GM23338 (cell line): Measurements from ENCODE around the gene GLP1R. TPM values are rescaled to one million over a fixed set of nuclear protein-coding genes. Genes with fewer than 3 reads are reported as not detected.

Experiments
- ATAC-seq: fragments of 200-7000 bp; cut with Tn5 transposase; 3 replicates; pipeline ENCODE4 v1.9.1; 2020
- DNase-seq: peaks from one replicate; pipeline ENCODE4 v3.0.0-alpha.2; 2015; ENCODE audit warnings: low spot score
- H2AFZ ChIP-seq: fragments of 200-600 bp; sonication (generic); 2 replicates; pipeline ENCODE4 v1.8.0; 2016; ENCODE audit warnings: antibody characterized with exemption, mild to moderate bottlenecking, moderate library complexity
- H3F3A ChIP-seq: fragments of 200-600 bp; sonication (generic); replicated peaks from 2 replicates; pipeline ENCODE4 v1.8.0; 2017; ENCODE audit warnings: antibody characterized with exemption, mixed run types, low read depth
- H3K27ac ChIP-seq: fragments of 200-600 bp; sonication (generic); 2 replicates; pipeline ENCODE4 v1.6.1; 2016; ENCODE audit warnings: low read depth
- H3K27me3 ChIP-seq: fragments of 200-600 bp; sonication (generic); 2 replicates; pipeline ENCODE4 v1.8.0; 2016; ENCODE audit warnings: mild to moderate bottlenecking, mixed run types, moderate library complexity; ENCODE audit not compliant: insufficient read depth
- H3K36me3 ChIP-seq: fragments of 200-600 bp; sonication (generic); 2 replicates; pipeline ENCODE4 v1.8.0; 2016; ENCODE audit warnings: mild to moderate bottlenecking; ENCODE audit not compliant: insufficient read depth
- H3K4me1 ChIP-seq: fragments of 200-600 bp; sonication (generic); 2 replicates; pipeline ENCODE4 v1.8.0; 2016; ENCODE audit warnings: mild to moderate bottlenecking, moderate library complexity; ENCODE audit not compliant: insufficient read depth
- H3K4me2 ChIP-seq: fragments of 200-600 bp; sonication (generic); 2 replicates; pipeline ENCODE4 v1.7.1; 2017; ENCODE audit warnings: mixed run types
- H3K4me3 ChIP-seq: fragments of 200-600 bp; sonication (generic); 2 replicates; pipeline ENCODE4 v1.6.1; 2016; ENCODE audit warnings: mixed run types
- H3K79me2 ChIP-seq: fragments of 200-600 bp; sonication (generic); replicated peaks from 2 replicates; pipeline ENCODE4 v1.8.0; 2017; ENCODE audit warnings: mild to moderate bottlenecking; ENCODE audit not compliant: insufficient read depth
- H3K9me2 ChIP-seq: fragments of 200-600 bp; sonication (generic); 2 replicates; pipeline ENCODE4 v1.8.0; 2017; ENCODE audit not compliant: insufficient read depth
- H4K20me1 ChIP-seq: fragments of 200-600 bp; sonication (generic); replicated peaks from 2 replicates; pipeline ENCODE4 v1.8.0; 2017; ENCODE audit warnings: mild to moderate bottlenecking; ENCODE audit not compliant: insufficient read depth
- H3K27ac Mint-ChIP-seq: 2 replicates; pipeline ENCODE4 v1.8.0; 2020; ENCODE audit warnings: inconsistent platforms, mild to moderate bottlenecking, moderate library complexity, mixed read lengths
- H3K27me3 Mint-ChIP-seq: 3 replicates; pipeline ENCODE4 v1.8.0; 2022; ENCODE audit warnings: low read depth, mild to moderate bottlenecking, moderate library complexity, mixed read lengths, inconsistent platforms; ENCODE audit not compliant: insufficient read depth, poor library complexity
- H3K36me3 Mint-ChIP-seq: 3 replicates; pipeline ENCODE4 v1.8.0; 2021; ENCODE audit warnings: low read depth, mild to moderate bottlenecking, inconsistent platforms, moderate library complexity, mixed read lengths
- H3K4me1 Mint-ChIP-seq: 3 replicates; pipeline ENCODE4 v1.8.0; 2020; ENCODE audit warnings: mild to moderate bottlenecking, inconsistent platforms, mixed read lengths
- H3K4me3 Mint-ChIP-seq: 3 replicates; pipeline ENCODE4 v1.8.0; 2021; ENCODE audit warnings: moderate library complexity, mild to moderate bottlenecking, inconsistent platforms, mixed read lengths
- H3K9me3 Mint-ChIP-seq: 3 replicates; pipeline ENCODE4 v1.8.0; 2020; ENCODE audit warnings: moderate library complexity, mild to moderate bottlenecking, inconsistent platforms, mixed read lengths
- CREB1 ChIP-seq: fragments of 250-450 bp; sonication (Bioruptor Pico); IDR thresholded peaks from 2 replicates; pipeline ENCODE4 v1.5.0; 2020; ENCODE audit warnings: low read depth, mild to moderate bottlenecking, moderate library complexity
- CTCF ChIP-seq, 2 experiments: fragments of 200-600 bp in 1 of 2; sonication (generic) in 1 of 2; conservative IDR thresholded peaks; 2 replicates each; pipeline versions ENCODE4 v1.5.1 to v1.6.1; 2016 to 2017; ENCODE audit warnings: antibody characterized with exemption in 2 of 2, low read depth in 2 of 2, mild to moderate bottlenecking in 2 of 2, moderate library complexity in 1 of 2
- EZH2 ChIP-seq: fragments of 200-600 bp; sonication (generic); IDR thresholded peaks from one replicate; pipeline ENCODE4 v1.8.0; 2017; ENCODE audit warnings: antibody characterized with exemption, mild to moderate bottlenecking, low read depth; ENCODE audit not compliant: unreplicated experiment
- EZH2phosphoT487 ChIP-seq: fragments of 200-600 bp; sonication (generic); IDR thresholded peaks from one replicate; pipeline ENCODE4 v1.8.1; 2018; ENCODE audit warnings: antibody characterized with exemption; ENCODE audit not compliant: unreplicated experiment
- JUNB ChIP-seq: IDR thresholded peaks from one replicate; pipeline ENCODE4 v1.6.1; 2016; ENCODE audit warnings: antibody characterized with exemption; ENCODE audit not compliant: unreplicated experiment
- POLR2AphosphoS5 ChIP-seq: IDR thresholded peaks from 2 replicates; pipeline ENCODE4 v1.6.1; 2016; ENCODE audit warnings: antibody characterized with exemption, low read depth
- STAT1 ChIP-seq: IDR thresholded peaks from one replicate; pipeline ENCODE4 v1.6.1; 2016; ENCODE audit warnings: antibody characterized with exemption; ENCODE audit not compliant: unreplicated experiment
- polyA plus RNA-seq: library from polyadenylated mRNA; unstranded; fragments of >200 nt; fragmentation: Nextera tagmentation; extraction: Ambion mirVana; gene quantifications from 2 replicates; pipeline ENCODE4 v1.2.1, GENCODE V29; 2016
- total RNA-seq: library from RNA; depleted of rRNA; stranded (reverse); fragments of >200 nt; shearing (Covaris generic); gene quantifications from 2 replicates; pipeline ENCODE4 v1.2.3, GENCODE V29; 2014
- TF ChIP-seq, protein P1 (sequence below): IDR thresholded peaks from one replicate; pipeline ENCODE4 v1.6.1; 2018; ENCODE audit warnings: antibody characterized with exemption; ENCODE audit not compliant: unreplicated experiment
- TF ChIP-seq, protein P2 (sequence below): fragments of 250-450 bp; sonication (Bioruptor Pico); IDR thresholded peaks from 2 replicates; pipeline ENCODE4 v1.5.0; 2020; ENCODE audit warnings: mild to moderate bottlenecking, moderate library complexity

Gene GLP1R
- total and polyA plus RNA-seq, 2 experiments from 2014 or later = 0.42 to 3.7 TPM

DNA sequence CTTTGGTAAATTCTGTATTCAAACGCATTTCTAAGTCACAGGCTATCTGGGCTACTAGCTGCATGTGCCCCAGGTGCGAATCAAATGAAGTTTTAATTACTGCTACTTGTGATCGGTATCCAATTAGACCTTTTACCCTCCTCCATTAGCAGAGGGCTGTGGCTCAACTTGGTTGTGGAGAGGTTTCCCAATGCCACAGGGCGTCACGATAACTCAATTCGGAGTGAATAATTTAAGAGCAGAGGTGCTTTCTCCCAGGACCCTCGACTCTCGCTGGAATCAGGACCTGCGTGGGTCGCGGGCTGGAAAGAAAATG is 65.8 kb downstream of the GLP1R start (continued):
- TF ChIP-seq, protein P1, sequence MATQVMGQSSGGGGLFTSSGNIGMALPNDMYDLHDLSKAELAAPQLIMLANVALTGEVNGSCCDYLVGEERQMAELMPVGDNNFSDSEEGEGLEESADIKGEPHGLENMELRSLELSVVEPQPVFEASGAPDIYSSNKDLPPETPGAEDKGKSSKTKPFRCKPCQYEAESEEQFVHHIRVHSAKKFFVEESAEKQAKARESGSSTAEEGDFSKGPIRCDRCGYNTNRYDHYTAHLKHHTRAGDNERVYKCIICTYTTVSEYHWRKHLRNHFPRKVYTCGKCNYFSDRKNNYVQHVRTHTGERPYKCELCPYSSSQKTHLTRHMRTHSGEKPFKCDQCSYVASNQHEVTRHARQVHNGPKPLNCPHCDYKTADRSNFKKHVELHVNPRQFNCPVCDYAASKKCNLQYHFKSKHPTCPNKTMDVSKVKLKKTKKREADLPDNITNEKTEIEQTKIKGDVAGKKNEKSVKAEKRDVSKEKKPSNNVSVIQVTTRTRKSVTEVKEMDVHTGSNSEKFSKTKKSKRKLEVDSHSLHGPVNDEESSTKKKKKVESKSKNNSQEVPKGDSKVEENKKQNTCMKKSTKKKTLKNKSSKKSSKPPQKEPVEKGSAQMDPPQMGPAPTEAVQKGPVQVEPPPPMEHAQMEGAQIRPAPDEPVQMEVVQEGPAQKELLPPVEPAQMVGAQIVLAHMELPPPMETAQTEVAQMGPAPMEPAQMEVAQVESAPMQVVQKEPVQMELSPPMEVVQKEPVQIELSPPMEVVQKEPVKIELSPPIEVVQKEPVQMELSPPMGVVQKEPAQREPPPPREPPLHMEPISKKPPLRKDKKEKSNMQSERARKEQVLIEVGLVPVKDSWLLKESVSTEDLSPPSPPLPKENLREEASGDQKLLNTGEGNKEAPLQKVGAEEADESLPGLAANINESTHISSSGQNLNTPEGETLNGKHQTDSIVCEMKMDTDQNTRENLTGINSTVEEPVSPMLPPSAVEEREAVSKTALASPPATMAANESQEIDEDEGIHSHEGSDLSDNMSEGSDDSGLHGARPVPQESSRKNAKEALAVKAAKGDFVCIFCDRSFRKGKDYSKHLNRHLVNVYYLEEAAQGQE = no peak
- TF ChIP-seq CTCF (conservative IDR thresholded peaks at IDR 0.05; ENCODE audit: low read depth in 2 of 2) = no peak
- TF ChIP-seq POLR2AphosphoS5 = no peak
- no peak for TF ChIP-seq JUNB
- no peak for TF ChIP-seq EZH2
- no peak for TF ChIP-seq EZH2phosphoT487
- no peak for TF ChIP-seq CREB1 (CRISPR knock-in tag)

GRCh38 chr6:39114704-39115599 is 66.4 kb downstream of the GLP1R start, which contains the start of gene SAYSD1:
SAYSD1 (minus strand) TSS chr6:39115186; CDS start chr6:39115089, 97 bp downstream.
- H3K4me3 ChIP-seq = peak within 1 kb of the TSS; percentile 83
- peak; percentile 96 for DNase-seq
- no peaks in the 10 kb centered on the region for H3K9me2 ChIP-seq
- 0 out of 2 replicates have a peak, but pooled peaks cover 4% of the 10 kb centered on the region for H3K27me3 ChIP-seq
- no peaks in the 10 kb centered on the region for H3K9me3 Mint-ChIP-seq
- peaks cover 17% of the 10 kb centered on the region for H3K4me1 ChIP-seq
- H3K36me3 ChIP-seq = no peaks in the 10 kb centered on the region
- H3K4me2 ChIP-seq = peak within 1 kb of the TSS; percentile 94
- peaks cover 15% of the 10 kb centered on the region for H3K4me1 Mint-ChIP-seq
- 0 out of 2 replicates have a peak, but pooled peaks cover 10% of the 10 kb centered on the region for H3F3A ChIP-seq
- ATAC-seq = peak; percentile 96
- H3K27ac Mint-ChIP-seq = peak within 1 kb of the TSS; percentile 96
- no peaks in the 10 kb centered on the region for H3K36me3 Mint-ChIP-seq
- H2AFZ ChIP-seq = peak within 1 kb of the TSS; percentile 100
- peaks cover 3% of the 10 kb centered on the region for H3K27me3 Mint-ChIP-seq
- H3K27ac ChIP-seq = peak within 1 kb of the TSS; percentile 96
- H4K20me1 ChIP-seq = no peaks in the 10 kb centered on the region
- no peaks in the 10 kb centered on the region for H3K79me2 ChIP-seq
- peak within 1 kb of the TSS; percentile 84 for H3K4me3 Mint-ChIP-seq
- TF ChIP-seq, protein P2, sequence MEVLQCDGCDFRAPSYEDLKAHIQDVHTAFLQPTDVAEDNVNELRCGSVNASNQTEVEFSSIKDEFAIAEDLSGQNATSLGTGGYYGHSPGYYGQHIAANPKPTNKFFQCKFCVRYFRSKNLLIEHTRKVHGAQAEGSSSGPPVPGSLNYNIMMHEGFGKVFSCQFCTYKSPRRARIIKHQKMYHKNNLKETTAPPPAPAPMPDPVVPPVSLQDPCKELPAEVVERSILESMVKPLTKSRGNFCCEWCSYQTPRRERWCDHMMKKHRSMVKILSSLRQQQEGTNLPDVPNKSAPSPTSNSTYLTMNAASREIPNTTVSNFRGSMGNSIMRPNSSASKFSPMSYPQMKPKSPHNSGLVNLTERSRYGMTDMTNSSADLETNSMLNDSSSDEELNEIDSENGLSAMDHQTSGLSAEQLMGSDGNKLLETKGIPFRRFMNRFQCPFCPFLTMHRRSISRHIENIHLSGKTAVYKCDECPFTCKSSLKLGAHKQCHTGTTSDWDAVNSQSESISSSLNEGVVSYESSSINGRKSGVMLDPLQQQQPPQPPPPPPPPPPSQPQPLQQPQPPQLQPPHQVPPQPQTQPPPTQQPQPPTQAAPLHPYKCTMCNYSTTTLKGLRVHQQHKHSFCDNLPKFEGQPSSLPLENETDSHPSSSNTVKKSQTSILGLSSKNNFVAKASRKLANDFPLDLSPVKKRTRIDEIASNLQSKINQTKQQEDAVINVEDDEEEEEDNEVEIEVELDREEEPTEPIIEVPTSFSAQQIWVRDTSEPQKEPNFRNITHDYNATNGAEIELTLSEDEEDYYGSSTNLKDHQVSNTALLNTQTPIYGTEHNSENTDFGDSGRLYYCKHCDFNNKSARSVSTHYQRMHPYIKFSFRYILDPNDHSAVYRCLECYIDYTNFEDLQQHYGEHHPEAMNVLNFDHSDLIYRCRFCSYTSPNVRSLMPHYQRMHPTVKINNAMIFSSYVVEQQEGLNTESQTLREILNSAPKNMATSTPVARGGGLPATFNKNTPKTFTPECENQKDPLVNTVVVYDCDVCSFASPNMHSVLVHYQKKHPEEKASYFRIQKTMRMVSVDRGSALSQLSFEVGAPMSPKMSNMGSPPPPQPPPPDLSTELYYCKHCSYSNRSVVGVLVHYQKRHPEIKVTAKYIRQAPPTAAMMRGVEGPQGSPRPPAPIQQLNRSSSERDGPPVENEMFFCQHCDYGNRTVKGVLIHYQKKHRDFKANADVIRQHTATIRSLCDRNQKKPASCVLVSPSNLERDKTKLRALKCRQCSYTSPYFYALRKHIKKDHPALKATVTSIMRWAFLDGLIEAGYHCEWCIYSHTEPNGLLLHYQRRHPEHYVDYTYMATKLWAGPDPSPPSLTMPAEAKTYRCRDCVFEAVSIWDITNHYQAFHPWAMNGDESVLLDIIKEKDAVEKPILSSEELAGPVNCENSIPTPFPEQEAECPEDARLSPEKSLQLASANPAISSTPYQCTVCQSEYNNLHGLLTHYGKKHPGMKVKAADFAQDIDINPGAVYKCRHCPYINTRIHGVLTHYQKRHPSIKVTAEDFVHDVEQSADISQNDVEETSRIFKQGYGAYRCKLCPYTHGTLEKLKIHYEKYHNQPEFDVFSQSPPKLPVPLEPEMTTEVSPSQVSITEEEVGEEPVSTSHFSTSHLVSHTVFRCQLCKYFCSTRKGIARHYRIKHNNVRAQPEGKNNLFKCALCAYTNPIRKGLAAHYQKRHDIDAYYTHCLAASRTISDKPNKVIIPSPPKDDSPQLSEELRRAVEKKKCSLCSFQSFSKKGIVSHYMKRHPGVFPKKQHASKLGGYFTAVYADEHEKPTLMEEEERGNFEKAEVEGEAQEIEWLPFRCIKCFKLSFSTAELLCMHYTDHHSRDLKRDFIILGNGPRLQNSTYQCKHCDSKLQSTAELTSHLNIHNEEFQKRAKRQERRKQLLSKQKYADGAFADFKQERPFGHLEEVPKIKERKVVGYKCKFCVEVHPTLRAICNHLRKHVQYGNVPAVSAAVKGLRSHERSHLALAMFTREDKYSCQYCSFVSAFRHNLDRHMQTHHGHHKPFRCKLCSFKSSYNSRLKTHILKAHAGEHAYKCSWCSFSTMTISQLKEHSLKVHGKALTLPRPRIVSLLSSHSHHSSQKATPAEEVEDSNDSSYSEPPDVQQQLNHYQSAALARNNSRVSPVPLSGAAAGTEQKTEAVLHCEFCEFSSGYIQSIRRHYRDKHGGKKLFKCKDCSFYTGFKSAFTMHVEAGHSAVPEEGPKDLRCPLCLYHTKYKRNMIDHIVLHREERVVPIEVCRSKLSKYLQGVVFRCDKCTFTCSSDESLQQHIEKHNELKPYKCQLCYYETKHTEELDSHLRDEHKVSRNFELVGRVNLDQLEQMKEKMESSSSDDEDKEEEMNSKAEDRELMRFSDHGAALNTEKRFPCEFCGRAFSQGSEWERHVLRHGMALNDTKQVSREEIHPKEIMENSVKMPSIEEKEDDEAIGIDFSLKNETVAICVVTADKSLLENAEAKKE (CRISPR knock-in tag) = no peak
- no peak for TF ChIP-seq EZH2
- no peak for TF ChIP-seq STAT1
